SJSA1 (cell line): ENCODE data around the gene EXOC4. TPM values are rescaled to one million over a fixed set of nuclear protein-coding genes. Genes with fewer than 3 reads are reported as not detected.

Source experiments
- DNase-seq, 2 experiments: peaks; one replicate each; pipeline ENCODE4 v3.0.0-alpha.2; 2015 to 2020; ENCODE audit warnings: low spot score in 2 of 2, low read depth in 1 of 2
- H3K27ac ChIP-seq: fragments of 250-450 bp; sonication (Bioruptor Pico); 2 replicates; pipeline ENCODE4 v1.5.1; 2020; ENCODE audit warnings: mild to moderate bottlenecking, moderate library complexity
- H3K27me3 ChIP-seq: fragments of 250-450 bp; sonication (Bioruptor Pico); replicated peaks from 2 replicates; pipeline ENCODE4 v1.5.1; 2020; ENCODE audit warnings: mild to moderate bottlenecking, moderate library complexity
- H3K36me3 ChIP-seq: fragments of 250-450 bp; sonication (Bioruptor Pico); 2 replicates; pipeline ENCODE4 v1.5.1; 2020; ENCODE audit warnings: mild to moderate bottlenecking
- H3K4me1 ChIP-seq: fragments of 250-450 bp; sonication (Bioruptor Pico); replicated peaks from 2 replicates; pipeline ENCODE4 v1.6.1; 2021; ENCODE audit warnings: mild to moderate bottlenecking
- H3K4me3 ChIP-seq: fragments of 250-450 bp; sonication (Bioruptor Pico); 2 replicates; pipeline ENCODE4 v1.5.1; 2020; ENCODE audit warnings: mild to moderate bottlenecking
- H3K9me3 ChIP-seq: fragments of 250-450 bp; sonication (Bioruptor Pico); replicated peaks from 2 replicates; pipeline ENCODE4 v1.5.1; 2020; ENCODE audit warnings: mild to moderate bottlenecking
- total RNA-seq: library from RNA; depleted of rRNA; stranded (reverse); fragments of >200 nt; shearing (Covaris generic); gene quantifications from 2 replicates; pipeline ENCODE4 v1.2.3, GENCODE V29; 2014

EXOC4 gene
- total RNA-seq, 1 experiment from 2014 or later: 38.5 TPM

- Histone ChIP-seq H3K4me1 (peaks cover 22% of the 10 kb centered on the region), H3K27ac (no peak overlapping the region), H3K27me3 (no peaks in the 10 kb centered on the region), H3K36me3 (no peaks in the 10 kb centered on the region), H3K4me3 (no peak overlapping the region), H3K9me3 (no peaks in the 10 kb centered on the region)
- DNase-seq: no peak
These were observed 335.0 kb downstream of the EXOC4 start for GRCh38 chr7:133587903-133588302.

- no peaks in the 10 kb centered on the region for H3K36me3 ChIP-seq
- no peaks in the 10 kb centered on the region for H3K9me3 ChIP-seq
- DNase-seq: no peak
- no peak overlapping the region for H3K27ac ChIP-seq
- H3K4me1 ChIP-seq: peaks cover 9% of the 10 kb centered on the region
- no peak overlapping the region for H3K4me3 ChIP-seq
- no peaks in the 10 kb centered on the region for H3K27me3 ChIP-seq
These were observed 337.9 kb downstream of the EXOC4 start for GRCh38 chr7:133590795-133591194.

GRCh38 chr7:133591704-133592340 lies 338.9 kb downstream of the EXOC4 start:
- no peak overlapping the region for H3K4me3 ChIP-seq
- no peaks in the 10 kb centered on the region for H3K27me3 ChIP-seq
- DNase-seq: no peak
- no peaks in the 10 kb centered on the region for H3K36me3 ChIP-seq
- H3K9me3 ChIP-seq: no peaks in the 10 kb centered on the region
- H3K27ac ChIP-seq: no peak overlapping the region
- peaks cover 9% of the 10 kb centered on the region for H3K4me1 ChIP-seq

GRCh38 chr7:133593561-133593960 lies 340.7 kb downstream of the EXOC4 start:
- Histone ChIP-seq H3K27me3 (no peaks in the 10 kb centered on the region), H3K36me3 (no peaks in the 10 kb centered on the region), H3K27ac (no peak overlapping the region), H3K9me3 (no peaks in the 10 kb centered on the region), H3K4me3 (no peak overlapping the region), H3K4me1 (no peaks in the 10 kb centered on the region)
- no peak for DNase-seq

GRCh38 chr7:133601617-133602016 lies 348.7 kb downstream of the EXOC4 start:
- no peak overlapping the region for H3K4me3 ChIP-seq
- H3K9me3 ChIP-seq: no peaks in the 10 kb centered on the region
- H3K27me3 ChIP-seq: no peaks in the 10 kb centered on the region
- no peaks in the 10 kb centered on the region for H3K4me1 ChIP-seq
- no peak for DNase-seq
- no peaks in the 10 kb centered on the region for H3K36me3 ChIP-seq
- no peak overlapping the region for H3K27ac ChIP-seq

GRCh38 chr7:133602291-133602690 lies 349.4 kb downstream of the EXOC4 start:
- Histone ChIP-seq H3K4me3 (no peak overlapping the region), H3K27ac (no peak overlapping the region), H3K36me3 (no peaks in the 10 kb centered on the region), H3K4me1 (no peaks in the 10 kb centered on the region), H3K9me3 (no peaks in the 10 kb centered on the region), H3K27me3 (no peaks in the 10 kb centered on the region)
- no peak for DNase-seq

GRCh38 chr7:133606991-133607390 lies 354.1 kb downstream of the EXOC4 start:
- Histone ChIP-seq H3K4me3 (no peak overlapping the region), H3K27ac (no peak overlapping the region), H3K4me1 (no peaks in the 10 kb centered on the region), H3K36me3 (no peaks in the 10 kb centered on the region), H3K9me3 (no peaks in the 10 kb centered on the region), H3K27me3 (no peaks in the 10 kb centered on the region)
- DNase-seq: no peak

GRCh38 chr7:133609806-133610205 lies 356.9 kb downstream of the EXOC4 start:
- Histone ChIP-seq H3K4me1 (no peaks in the 10 kb centered on the region), H3K27ac (no peak overlapping the region), H3K9me3 (no peaks in the 10 kb centered on the region), H3K36me3 (no peaks in the 10 kb centered on the region), H3K27me3 (no peaks in the 10 kb centered on the region), H3K4me3 (no peak overlapping the region)
- DNase-seq: no peak

- DNase-seq: no peak
- Histone ChIP-seq H3K4me1 (no peaks in the 10 kb centered on the region), H3K27me3 (no peaks in the 10 kb centered on the region), H3K4me3 (no peak overlapping the region), H3K27ac (no peak overlapping the region), H3K36me3 (no peaks in the 10 kb centered on the region), H3K9me3 (no peaks in the 10 kb centered on the region)
These were observed 359.1 kb downstream of the EXOC4 start for GRCh38 chr7:133611955-133612354.

- Histone ChIP-seq H3K27me3 (no peaks in the 10 kb centered on the region), H3K9me3 (no peaks in the 10 kb centered on the region), H3K4me1 (no peaks in the 10 kb centered on the region), H3K27ac (no peak overlapping the region), H3K36me3 (no peaks in the 10 kb centered on the region), H3K4me3 (no peak overlapping the region)
- no peak for DNase-seq
These were observed 360.4 kb downstream of the EXOC4 start for GRCh38 chr7:133613250-133613790.

GRCh38 chr7:133614251-133614650 lies 361.4 kb downstream of the EXOC4 start:
- no peak for DNase-seq
- Histone ChIP-seq H3K9me3 (no peaks in the 10 kb centered on the region), H3K4me1 (no peaks in the 10 kb centered on the region), H3K27ac (no peak overlapping the region), H3K36me3 (no peaks in the 10 kb centered on the region), H3K4me3 (no peak overlapping the region), H3K27me3 (no peaks in the 10 kb centered on the region)

GRCh38 chr7:133618970-133619369 lies 366.1 kb downstream of the EXOC4 start:
- H3K9me3 ChIP-seq: no peaks in the 10 kb centered on the region
- H3K36me3 ChIP-seq: no peaks in the 10 kb centered on the region
- H3K27ac ChIP-seq: no peak overlapping the region
- H3K4me1 ChIP-seq: no peaks in the 10 kb centered on the region
- DNase-seq: no peak
- no peaks in the 10 kb centered on the region for H3K27me3 ChIP-seq
- H3K4me3 ChIP-seq: no peak overlapping the region

GRCh38 chr7:133619491-133619890 lies 366.6 kb downstream of the EXOC4 start:
- Histone ChIP-seq H3K27ac (no peak overlapping the region), H3K9me3 (no peaks in the 10 kb centered on the region), H3K4me3 (no peak overlapping the region), H3K36me3 (no peaks in the 10 kb centered on the region), H3K27me3 (no peaks in the 10 kb centered on the region), H3K4me1 (no peaks in the 10 kb centered on the region)
- no peak for DNase-seq

GRCh38 chr7:133623721-133624120 lies 370.8 kb downstream of the EXOC4 start:
- Histone ChIP-seq H3K9me3 (no peaks in the 10 kb centered on the region), H3K27me3 (no peaks in the 10 kb centered on the region), H3K27ac (no peak overlapping the region), H3K36me3 (no peaks in the 10 kb centered on the region), H3K4me1 (no peaks in the 10 kb centered on the region), H3K4me3 (no peak overlapping the region)
- no peak for DNase-seq

- Histone ChIP-seq H3K27ac (no peak overlapping the region), H3K36me3 (no peaks in the 10 kb centered on the region), H3K4me1 (peaks cover 10% of the 10 kb centered on the region; the same call in 1 of the 2 replicates), H3K4me3 (no peak overlapping the region), H3K27me3 (no peaks in the 10 kb centered on the region), H3K9me3 (no peaks in the 10 kb centered on the region)
- no peak for DNase-seq
These were observed 372.2 kb downstream of the EXOC4 start for GRCh38 chr7:133625046-133625445.
